ENCODE data around the gene NFASC.

DNA sequence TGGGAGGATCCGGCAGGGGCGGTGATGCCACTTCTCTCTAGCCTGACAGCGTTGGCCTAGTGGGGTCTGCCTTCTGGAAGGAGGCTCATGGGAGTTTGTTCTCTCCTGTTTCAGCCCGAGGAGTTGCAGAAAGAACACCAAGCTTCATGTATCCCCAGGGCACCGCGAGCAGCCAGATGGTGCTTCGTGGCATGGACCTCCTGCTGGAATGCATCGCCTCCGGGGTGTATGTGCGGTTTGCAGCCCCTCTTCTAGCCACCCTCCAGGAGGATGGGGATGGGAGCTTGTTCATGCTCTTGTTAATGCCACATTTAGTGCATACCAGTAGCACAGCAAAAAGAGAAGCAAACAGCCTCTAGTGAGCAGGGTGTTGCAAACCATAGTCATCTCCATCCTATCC lies 97.5 kb downstream of the NFASC start:
- TF ChIP-seq FOXP2 (optimal IDR thresholded peaks at IDR 0.05; ENCODE audit: control extremely low read depth, extremely low read length, insufficient read depth): no peak
- TF ChIP-seq POLR2AphosphoS5 (IDR thresholded peaks at IDR 0.05; ENCODE audit: borderline replicate concordance, low read depth, low read length): no peak
- TF ChIP-seq EZH2 (IDR thresholded peaks at IDR 0.05): no peak
